Keratinocyte (primary cell): ENCODE results near the gene OTUD7B. TPM values are rescaled to one million over a fixed set of nuclear protein-coding genes. Genes with fewer than 3 reads are reported as not detected.

Experiments
- DNase-seq: peaks from one replicate; pipeline ENCODE4 v3.0.0-alpha.2; 2011; ENCODE audit warnings: low read depth, missing footprints, low spot score
- FAIRE-seq: peaks from 2 replicates; lab custom pipeline; 2011; peaks lifted over from hg19 to GRCh38; lab: Jason Lieb, UNC
- H2AFZ ChIP-seq: 2 replicates; pipeline ENCODE4 v1.6.0; 2012; ENCODE audit warnings: low read length, control low read depth, inconsistent platforms; ENCODE audit not compliant: control insufficient read depth
- H3K27ac ChIP-seq: 2 replicates; pipeline ENCODE4 v1.5.1; 2011; ENCODE audit warnings: low read length; ENCODE audit not compliant: control insufficient read depth, insufficient read depth
- H3K27me3 ChIP-seq: 3 replicates; pipeline ENCODE4 v1.6.0; 2011; ENCODE audit warnings: low read length; ENCODE audit not compliant: control insufficient read depth, insufficient read depth; ENCODE audit errors: extremely low read depth
- H3K36me3 ChIP-seq, 2 experiments: 2 replicates in 1 of 2; 3 replicates in 1 of 2; pipeline ENCODE4 v1.5.1; 2011; ENCODE audit warnings: low read length in 2 of 2, mild to moderate bottlenecking in 1 of 2; ENCODE audit not compliant: control insufficient read depth in 2 of 2, insufficient read depth in 2 of 2; ENCODE audit errors: extremely low read depth in 1 of 2
- H3K4me1 ChIP-seq: 3 replicates; pipeline ENCODE4 v1.5.1; 2011; ENCODE audit warnings: low read length; ENCODE audit not compliant: control insufficient read depth, insufficient read depth; ENCODE audit errors: extremely low read depth
- H3K4me2 ChIP-seq: 3 replicates; pipeline ENCODE4 v1.6.0; 2011; ENCODE audit warnings: low read depth, low read length; ENCODE audit not compliant: control insufficient read depth, insufficient read depth; ENCODE audit errors: extremely low read depth
- H3K4me3 ChIP-seq, 3 experiments: fragments of 200-600 bp in 1 of 3; sonication (generic) in 1 of 3; 2 replicates in 2 of 3; 3 replicates in 1 of 3; pipeline ENCODE4 v1.5.1; 2011 to 2016; ENCODE audit warnings: low read length in 3 of 3, mild to moderate bottlenecking in 3 of 3, control low read depth in 2 of 3, inconsistent platforms in 1 of 3, low read depth in 1 of 3, mixed read lengths in 1 of 3, mixed run types in 1 of 3, moderate library complexity in 1 of 3; ENCODE audit not compliant: control insufficient read depth in 2 of 3, insufficient read depth in 2 of 3; ENCODE audit errors: extremely low read depth in 1 of 3
- H3K79me2 ChIP-seq: 2 replicates; pipeline ENCODE4 v1.6.0; 2012; ENCODE audit warnings: low read length; ENCODE audit not compliant: control insufficient read depth, insufficient read depth
- H3K9ac ChIP-seq: 3 replicates; pipeline ENCODE4 v1.6.0; 2011; ENCODE audit warnings: low read length; ENCODE audit not compliant: control insufficient read depth, insufficient read depth; ENCODE audit errors: extremely low read depth
- H3K9me1 ChIP-seq: 3 replicates; pipeline ENCODE4 v1.6.0; 2011; ENCODE audit warnings: low read length; ENCODE audit not compliant: control insufficient read depth, insufficient read depth; ENCODE audit errors: extremely low read depth
- H3K9me3 ChIP-seq: 2 replicates; pipeline ENCODE4 v1.5.1; 2012; ENCODE audit warnings: low read depth, low read length; ENCODE audit not compliant: control insufficient read depth
- H4K20me1 ChIP-seq: 3 replicates; pipeline ENCODE4 v1.6.0; 2011; ENCODE audit warnings: low read length; ENCODE audit not compliant: control insufficient read depth, insufficient read depth; ENCODE audit errors: extremely low read depth
- CTCF ChIP-seq, 3 experiments: IDR thresholded peaks in 1 of 3; conservative IDR thresholded peaks in 1 of 3; optimal IDR thresholded peaks in 1 of 3; 2 replicates in 2 of 3; 3 replicates in 1 of 3; pipeline versions ENCODE3 to v1.5.1; 2011; ENCODE audit warnings: low read length in 3 of 3, mild to moderate bottlenecking in 3 of 3, moderate library complexity in 2 of 3, control low read depth in 1 of 3, inconsistent platforms in 1 of 3; ENCODE audit not compliant: insufficient read depth in 2 of 3; ENCODE audit errors: extremely low read depth in 1 of 3
- EZH2 ChIP-seq: IDR thresholded peaks from one replicate; pipeline ENCODE4 v1.6.1; 2012; ENCODE audit warnings: inconsistent platforms, mild to moderate bottlenecking, low read length, moderate library complexity
- dilution Hi-C: fragments of 300-500 bp; cut with MboI; formaldehyde crosslinking; loops from one replicate; pipeline ENCODE4 v1.7.0; 2020; ENCODE audit warnings: low sequenced_read_pairs; ENCODE audit not compliant: extremely low pct_ligation_motif_present
- polyA plus RNA-seq, 5 experiments: library from polyadenylated mRNA; depleted of rRNA in 3 of 5; stranded (reverse) in 3 of 5; stranded (forward) in 1 of 5; unstranded in 1 of 5; fragments of >200 nt; gene quantifications; 1 replicate in 1 of 5; 2 replicates in 3 of 5; 3 replicates in 1 of 5; pipeline versions ENCODE4 v1.2.1 to v1.2.3, GENCODE V29; 2011 to 2012; ENCODE audit warnings: missing spikeins in 2 of 5, low read depth in 1 of 5, low replicate concordance in 1 of 5

Gene OTUD7B
- polyA plus RNA-seq, 1 donor (not counting 4 experiments of a cell fraction or from before 2014, with no cell fraction given), result 8.7 TPM

DNA sequence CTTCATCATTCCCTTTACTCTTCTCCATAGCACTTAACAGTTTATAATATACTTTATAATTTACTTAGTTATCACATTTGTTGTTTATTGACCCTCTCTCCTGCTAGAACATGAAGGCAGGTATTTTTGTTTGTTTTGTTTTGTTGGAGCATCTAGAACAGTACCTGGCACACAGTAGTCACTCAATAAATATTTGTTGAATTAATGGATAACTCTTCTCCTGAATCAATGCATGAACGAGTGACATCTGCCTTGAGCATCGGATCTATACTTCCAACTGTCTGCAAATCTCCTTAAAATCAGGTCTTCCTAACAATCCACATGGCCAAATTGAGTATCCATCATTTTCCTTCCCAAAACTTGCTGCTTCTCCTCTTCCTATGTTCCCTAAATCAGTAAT lies 38.0 kb downstream of the OTUD7B start:
- Histone ChIP-seq H3K27ac (no peak overlapping the region), H3K4me2 (no peak overlapping the region), H3K4me1 (no peaks in the 10 kb centered on the region), H4K20me1 (no peaks in the 10 kb centered on the region), H3K9me1 (no peaks in the 10 kb centered on the region), H3K36me3 (peaks cover 17 to 21% of the 10 kb centered on the region in 2 experiments), H3K79me2 (peaks cover 2% of the 10 kb centered on the region), H3K9ac (no peak overlapping the region), H3K9me3 (no peaks in the 10 kb centered on the region), H2AFZ (no peak overlapping the region), H3K4me3 (no peak overlapping the region), H3K27me3 (no peaks in the 10 kb centered on the region)
- DNase-seq (no peak), FAIRE-seq (no peak)
- dilution Hi-C loops, result no loop called here
- no peak for TF ChIP-seq CTCF (optimal IDR thresholded peaks at IDR 0.05 in 1 of 3, IDR thresholded peaks at IDR 0.05 in 1 of 3, conservative IDR thresholded peaks at IDR 0.05 in 1 of 3; ENCODE audit: extremely low read depth in 1 of 3, insufficient read depth in 2 of 3, low read length in 3 of 3)
- TF ChIP-seq EZH2, result no peak

- FAIRE-seq (no peak), DNase-seq (no peak)
- no peak overlapping the region for H2AFZ ChIP-seq
- no peaks in the 10 kb centered on the region for H3K4me1 ChIP-seq
- no peak overlapping the region for H3K27ac ChIP-seq
- no peaks in the 10 kb centered on the region for H3K27me3 ChIP-seq
- H4K20me1 ChIP-seq, result no peaks in the 10 kb centered on the region
- dilution Hi-C loops, result no loop called here
- TF ChIP-seq EZH2, result no peak
- TF ChIP-seq CTCF (optimal IDR thresholded peaks at IDR 0.05 in 1 of 3, IDR thresholded peaks at IDR 0.05 in 1 of 3, conservative IDR thresholded peaks at IDR 0.05 in 1 of 3; ENCODE audit: extremely low read depth in 1 of 3, insufficient read depth in 2 of 3, low read length in 3 of 3), result no peak
- H3K9me3 ChIP-seq, result no peaks in the 10 kb centered on the region
- peaks cover 15 to 25% of the 10 kb centered on the region in 2 experiments for H3K36me3 ChIP-seq
- no peak overlapping the region for H3K4me2 ChIP-seq
- H3K9me1 ChIP-seq, result no peaks in the 10 kb centered on the region
- no peak overlapping the region for H3K4me3 ChIP-seq
- H3K9ac ChIP-seq, result no peak overlapping the region
- no peaks in the 10 kb centered on the region for H3K79me2 ChIP-seq
Observed at GRCh38 chr1:149967646-149968045, 42.9 kb downstream of the OTUD7B start.
